Psoas muscle (tissue), 8 donors: Measurements from ENCODE around the gene LHCGR. TPM values are rescaled to one million over a fixed set of nuclear protein-coding genes. Genes with fewer than 3 reads are reported as not detected.

Experiments used
- ATAC-seq, 4 donors: fragments of 200-7000 bp; cut with Tn5 transposase; one replicate each; pipeline ENCODE4 v1.9.1; 2020; ENCODE audit warnings: moderate library complexity in 3 of 4, mild to moderate bottlenecking in 2 of 4
- DNase-seq, 2 donors: peaks; one replicate each; pipeline ENCODE4 v3.0.0-alpha.2; 2020
- H3K27ac ChIP-seq: fragments of 200-600 bp; one replicate; pipeline ENCODE4 v1.8.0; 2022
- H3K27me3 ChIP-seq, 3 donors: fragments of 200-600 bp in 1 of 3; one replicate each; pipeline versions ENCODE4 v1.6.1 to v1.8.0; 2013 to 2022; ENCODE audit warnings: low read length in 2 of 3, mild to moderate bottlenecking in 2 of 3, moderate library complexity in 1 of 3; ENCODE audit not compliant: insufficient read depth in 3 of 3
- H3K36me3 ChIP-seq, 2 donors: fragments of 200-600 bp in 1 of 2; one replicate each; pipeline versions ENCODE4 v1.6.1 to v1.8.0; 2013 to 2022; ENCODE audit warnings: low read depth in 1 of 2, mild to moderate bottlenecking in 1 of 2, moderate library complexity in 1 of 2; ENCODE audit not compliant: insufficient read depth in 1 of 2
- H3K4me1 ChIP-seq: fragments of 200-600 bp; one replicate; pipeline ENCODE4 v1.8.0; 2022
- H3K4me3 ChIP-seq: fragments of 200-600 bp; one replicate; pipeline ENCODE4 v1.8.0; 2022; ENCODE audit warnings: mild to moderate bottlenecking
- H3K9me3 ChIP-seq: fragments of 200-600 bp; one replicate; pipeline ENCODE4 v1.8.0; 2022
- WGBS, 3 donors: extraction: QIAGEN DNeasy Blood & Tissue Kit; methylation state at CpG; one replicate each; pipeline versions ENCODE4 v1.1.6 to v1.1.7; 2013; 5-methylcytosine and 5-hydroxymethylcytosine counted together
- intact Hi-C, 2 donors: fragments of 100-400 bp; cut with DNase I; formaldehyde crosslinking; loops; one replicate each; pipeline versions ENCODE4 v1.11.0 to v1.14.2; 2022
- long read RNA-seq, 2 donors: library from polyadenylated mRNA; unstranded; transcript quantifications; one replicate each; pipeline ENCODE4 v2.0.0, GENCODE V29; 2021
- polyA plus RNA-seq, 3 donors: library from polyadenylated mRNA; stranded (reverse); fragments of 200-250 nt; gene quantifications; one replicate each; pipeline ENCODE4 v1.2.3, GENCODE V29; 2013
- total RNA-seq, 4 donors: library from RNA; stranded (reverse); fragmentation: NEBNext Ultra II Directional in 2 of 4; extraction: Animal tissue kit (Norgen Biotek cat#: 25700) in 2 of 4; gene quantifications; one replicate each; pipeline versions ENCODE4 v1.2.1 to v1.2.4, GENCODE V29; 2021 to 2023
- TF ChIP-seq, protein P1 (sequence below): fragments of 200-600 bp; IDR thresholded peaks from one replicate; pipeline ENCODE4 v1.8.0; 2022; ENCODE audit warnings: antibody characterized with exemption
- donor health status: healthy with polysubstance abuse.
- donor health status: DM: no; HTN: no; CAD: no; lungs with moderate emphysema.
- donor health status: Bipolar disorder and iron deficiency.
- donor health status: healthy.
- donor health status: DM: yes; HTN: yes; CAD: no.
- donor health status: DM: no; HTN: no; CAD: no.
- donor health status: DM: no; HTN: no; CAD: no.
- donor health status: DM: yes; HTN: yes; CAD: no.

LHCGR gene
- total RNA-seq (not detected), polyA plus RNA-seq (under 1 TPM; 0.01 to 0.04 (median 0.03) TPM)
- long read RNA-seq, donor 1 = 0 reads
- long read RNA-seq, donor 2 = 0 reads

DNA sequence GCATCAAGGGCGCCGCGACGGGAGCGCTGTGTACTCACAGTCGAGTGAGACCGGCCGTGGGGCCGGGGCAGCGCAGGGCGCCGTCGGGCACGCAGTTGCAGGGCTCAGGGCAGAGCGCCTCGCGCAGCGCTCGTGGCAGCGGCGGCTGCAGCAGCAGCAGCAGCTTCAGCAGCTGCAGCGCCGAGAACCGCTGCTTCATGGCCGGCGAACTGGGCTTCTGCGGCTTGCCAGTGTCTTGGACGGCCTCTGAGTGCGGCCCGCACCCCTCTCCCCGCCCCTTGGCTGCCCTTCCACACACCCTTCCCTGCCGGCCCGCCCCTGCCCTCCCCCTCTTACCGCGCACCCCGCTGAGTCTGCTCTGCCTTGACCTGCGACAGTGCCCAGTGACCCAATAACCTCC lies at the start of gene LHCGR:
Gene LHCGR, minus strand, starts transcription at position 252 of the 400 bp plus-strand sequence. Its CDS starts 53 bp downstream, at position 199.
- Histone ChIP-seq H3K4me1 (no peaks in the 10 kb centered on the region), H3K9me3 (no peaks in the 10 kb centered on the region), H3K4me3 (no peak within 1 kb of the TSS), H3K27ac (no peak within 1 kb of the TSS), H3K36me3 (no peaks in the 10 kb centered on the region), H3K27me3 (peaks cover 0 to 22% (median 7%) of the 10 kb centered on the region in 3 donors)
- WGBS, 3 donors = 3 to 4% (median 3%) methylated on average over 33 to 37 of the region's 37 CpGs
- intact Hi-C loops = no loop called here
- DNase-seq (peak in 1 of 2 donors; percentile 26), ATAC-seq (no peak)
- TF ChIP-seq, protein P1, sequence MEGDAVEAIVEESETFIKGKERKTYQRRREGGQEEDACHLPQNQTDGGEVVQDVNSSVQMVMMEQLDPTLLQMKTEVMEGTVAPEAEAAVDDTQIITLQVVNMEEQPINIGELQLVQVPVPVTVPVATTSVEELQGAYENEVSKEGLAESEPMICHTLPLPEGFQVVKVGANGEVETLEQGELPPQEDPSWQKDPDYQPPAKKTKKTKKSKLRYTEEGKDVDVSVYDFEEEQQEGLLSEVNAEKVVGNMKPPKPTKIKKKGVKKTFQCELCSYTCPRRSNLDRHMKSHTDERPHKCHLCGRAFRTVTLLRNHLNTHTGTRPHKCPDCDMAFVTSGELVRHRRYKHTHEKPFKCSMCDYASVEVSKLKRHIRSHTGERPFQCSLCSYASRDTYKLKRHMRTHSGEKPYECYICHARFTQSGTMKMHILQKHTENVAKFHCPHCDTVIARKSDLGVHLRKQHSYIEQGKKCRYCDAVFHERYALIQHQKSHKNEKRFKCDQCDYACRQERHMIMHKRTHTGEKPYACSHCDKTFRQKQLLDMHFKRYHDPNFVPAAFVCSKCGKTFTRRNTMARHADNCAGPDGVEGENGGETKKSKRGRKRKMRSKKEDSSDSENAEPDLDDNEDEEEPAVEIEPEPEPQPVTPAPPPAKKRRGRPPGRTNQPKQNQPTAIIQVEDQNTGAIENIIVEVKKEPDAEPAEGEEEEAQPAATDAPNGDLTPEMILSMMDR = no peak

DNA sequence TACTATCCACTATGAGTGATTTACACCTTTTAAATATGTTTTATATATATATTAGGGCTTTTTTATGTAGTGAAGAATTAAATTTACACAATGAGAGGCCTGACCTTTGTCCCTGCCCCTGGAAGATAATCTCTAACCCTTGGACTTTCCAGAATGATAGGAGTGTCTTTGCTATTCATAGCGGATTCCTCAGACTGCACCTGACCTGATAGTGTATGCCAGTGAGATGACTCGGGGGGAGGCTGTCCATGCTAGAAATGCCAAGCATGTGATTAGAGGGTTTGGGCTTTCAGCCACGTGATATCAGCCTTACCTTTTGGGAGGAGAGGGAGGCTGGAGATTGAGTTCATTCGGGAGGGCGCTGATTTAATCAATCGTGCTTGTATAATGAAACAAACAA lies 44.1 kb upstream of the LHCGR start:
- DNase-seq = no peak
- Histone ChIP-seq H3K9me3 (no peaks in the 10 kb centered on the region), H3K4me1 (no peaks in the 10 kb centered on the region), H3K27me3 (no peaks in the 10 kb centered on the region), H3K36me3 (no peaks in the 10 kb centered on the region), H3K4me3 (no peak overlapping the region), H3K27ac (no peak overlapping the region)
- intact Hi-C loops = no loop called here
- 71 to 74% (median 71%) methylated on average over 6 of the region's 6 CpGs for WGBS, 3 donors
- TF ChIP-seq, protein P1 = no peak
- ATAC-seq = peak in 1 of 4 donors; percentile 40

DNA sequence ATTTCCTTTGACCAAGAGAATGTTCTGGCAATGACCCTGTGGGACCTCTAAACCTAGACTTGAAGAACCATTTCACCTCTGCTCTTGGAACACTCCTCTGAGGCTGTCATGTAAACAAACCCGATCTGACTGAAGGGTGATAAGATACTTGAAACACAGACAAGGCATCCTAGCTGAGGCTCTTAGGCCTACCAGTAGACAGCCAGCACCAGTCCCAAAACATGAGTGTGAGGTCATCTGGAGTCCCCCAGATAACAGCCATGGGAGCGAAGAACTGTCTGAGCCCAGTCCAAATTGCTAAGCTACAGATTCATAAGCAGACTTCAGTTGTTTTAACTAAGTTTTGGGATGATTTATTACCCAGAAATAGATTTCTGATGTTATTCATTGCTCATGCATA lies 39.5 kb upstream of the LHCGR start:
- intact Hi-C loops = no loop called here
- 67 to 77% (median 73%) methylated on average over 2 of the region's 2 CpGs for WGBS, 3 donors

DNA sequence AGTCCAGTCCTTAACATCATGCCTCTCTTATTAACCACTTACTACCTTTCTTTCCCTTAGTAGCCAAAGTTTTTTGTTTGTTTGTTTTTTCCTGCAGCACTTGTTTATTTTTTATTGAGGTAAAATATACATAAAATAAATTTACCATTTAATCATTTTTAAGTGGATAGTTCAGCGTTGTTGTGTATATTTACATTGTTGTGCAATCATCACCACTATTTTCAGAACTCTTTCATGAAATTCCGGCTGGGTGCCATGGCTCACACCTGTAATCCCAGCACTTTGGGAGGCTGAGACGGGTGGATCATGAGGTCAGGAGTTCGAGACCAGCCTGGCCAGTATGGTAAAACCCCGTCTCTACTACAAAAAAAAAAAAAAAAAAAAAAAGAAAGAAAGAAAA lies 38.1 kb upstream of the LHCGR start:
- H3K27me3 ChIP-seq = peaks cover 0 to 2% (median 0%) of the 10 kb centered on the region in 3 donors
- TF ChIP-seq, protein P1 = no peak
- WGBS, 3 donors = 87 to 91% (median 90%) methylated on average over 5 of the region's 5 CpGs
- no peaks in the 10 kb centered on the region for H3K9me3 ChIP-seq
- H3K27ac ChIP-seq = no peak overlapping the region
- DNase-seq (no peak), ATAC-seq (no peak)
- H3K4me1 ChIP-seq = no peaks in the 10 kb centered on the region
- H3K36me3 ChIP-seq = no peaks in the 10 kb centered on the region
- no peak overlapping the region for H3K4me3 ChIP-seq
- intact Hi-C loops = no loop called here

More for the DNA sequence above, 39.5 kb upstream of the LHCGR start:
- ATAC-seq = no peak
- peaks cover 0 to 2% (median 0%) of the 10 kb centered on the region in 3 donors for H3K27me3 ChIP-seq
- H3K4me3 ChIP-seq = no peak overlapping the region
- no peak for DNase-seq
- H3K27ac ChIP-seq = no peak overlapping the region
- no peaks in the 10 kb centered on the region for H3K36me3 ChIP-seq
- TF ChIP-seq, protein P1 = no peak
- no peaks in the 10 kb centered on the region for H3K9me3 ChIP-seq
- no peaks in the 10 kb centered on the region for H3K4me1 ChIP-seq

DNA sequence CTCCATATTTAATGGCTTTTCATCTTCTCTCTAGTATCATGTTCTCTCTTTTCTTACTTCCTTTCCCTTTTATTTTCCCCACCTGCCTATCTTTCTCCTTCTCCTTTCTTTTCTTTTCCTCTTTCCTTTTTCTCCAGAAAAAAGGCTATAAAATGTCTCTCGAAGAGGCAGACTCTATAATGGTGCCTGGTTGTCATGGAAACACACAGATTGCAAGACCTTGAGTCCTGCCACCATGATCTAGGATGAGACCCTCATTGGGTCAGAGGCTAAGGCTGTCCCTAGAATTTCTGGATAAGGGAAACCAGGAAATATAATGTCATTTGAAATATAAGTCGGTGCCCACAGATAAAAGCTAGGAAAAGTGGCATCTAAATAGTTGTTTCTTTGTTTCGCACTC lies 36.5 kb upstream of the LHCGR start:
- Histone ChIP-seq H3K27ac (no peak overlapping the region), H3K4me3 (no peak overlapping the region), H3K27me3 (peaks cover 0 to 2% (median 0%) of the 10 kb centered on the region in 3 donors), H3K4me1 (no peaks in the 10 kb centered on the region), H3K36me3 (no peaks in the 10 kb centered on the region), H3K9me3 (no peaks in the 10 kb centered on the region)
- DNase-seq (no peak), ATAC-seq (no peak)
- 68 to 72% (median 72%) methylated on average over 3 of the region's 3 CpGs for WGBS, 3 donors
- intact Hi-C loops = no loop called here
- TF ChIP-seq, protein P1 = no peak
